CD4-positive, alpha-beta T cell treated with Interleukin-6 for 4 hours (primary cell): ENCODE measurements around the gene OPN4.
A peak's percentile ranks its signal among the peaks of the same experiment; 100 is the strongest.

Experiments
- DNase-seq: peaks from one replicate; pipeline ENCODE4 v3.0.0-alpha.2; 2020; ENCODE audit warnings: mixed read lengths

Gene OPN4

GRCh38 chr10:86684331-86685097 lies 30.2 kb downstream of the OPN4 start:
- no peak for DNase-seq

- DNase-seq = no peak
Measured at GRCh38 chr10:86685416-86685815, 31.1 kb downstream of the OPN4 start.

- no peak for DNase-seq
Measured at GRCh38 chr10:86685893-86686632, 31.7 kb downstream of the OPN4 start.

- no peak for DNase-seq
Measured at GRCh38 chr10:86686972-86687371, 32.6 kb downstream of the OPN4 start.

- no peak for DNase-seq
Measured at GRCh38 chr10:86687750-86688149, 33.4 kb downstream of the OPN4 start.

- peak; percentile 61 for DNase-seq
Measured at GRCh38 chr10:86688398-86688921, 34.1 kb downstream of the OPN4 start.

- no peak for DNase-seq
Measured at GRCh38 chr10:86689146-86689545, 34.8 kb downstream of the OPN4 start.

- DNase-seq = no peak
Measured at GRCh38 chr10:86690231-86690630, 35.9 kb downstream of the OPN4 start.

GRCh38 chr10:86690657-86691084 lies 36.3 kb downstream of the OPN4 start:
- DNase-seq = no peak

GRCh38 chr10:86691333-86692022 lies 37.1 kb downstream of the OPN4 start:
- DNase-seq = no peak

- DNase-seq = no peak
Measured at GRCh38 chr10:86692023-86692514, 37.7 kb downstream of the OPN4 start.

- no peak for DNase-seq
Measured at GRCh38 chr10:86692664-86693063, 38.3 kb downstream of the OPN4 start.

GRCh38 chr10:86693275-86693674 lies 38.9 kb downstream of the OPN4 start:
- DNase-seq = no peak

GRCh38 chr10:86693721-86694369 lies 39.5 kb downstream of the OPN4 start:
- DNase-seq = peak; percentile 56

GRCh38 chr10:86698207-86698940 lies 44.0 kb downstream of the OPN4 start:
- DNase-seq = no peak

GRCh38 chr10:86699125-86699524 lies 44.8 kb downstream of the OPN4 start:
- no peak for DNase-seq

GRCh38 chr10:86699541-86699940 lies 45.2 kb downstream of the OPN4 start:
- no peak for DNase-seq

GRCh38 chr10:86699991-86700840 lies 45.9 kb downstream of the OPN4 start:
- DNase-seq = no peak

GRCh38 chr10:86700851-86701617 lies 46.7 kb downstream of the OPN4 start:
- DNase-seq = no peak

- no peak for DNase-seq
Measured at GRCh38 chr10:86703176-86703575, 48.8 kb downstream of the OPN4 start.
